HepG2 (cell line): ENCODE data around the gene FANCD2OS. TPM values are rescaled to one million over a fixed set of nuclear protein-coding genes. Genes with fewer than 3 reads are reported as not detected.

Source experiments
- ADNP ChIP-seq: sonication (generic); formaldehyde crosslinking; IDR thresholded peaks from 2 replicates; pipeline ENCODE4 v1.4.0; 2020; ENCODE audit warnings: missing genetic modification reagents
- KDM5B ChIP-seq: sonication (generic); formaldehyde crosslinking; IDR thresholded peaks from 2 replicates; pipeline ENCODE4 v1.4.0; 2020; ENCODE audit warnings: missing genetic modification reagents, mild to moderate bottlenecking, borderline replicate concordance
- XRCC5 ChIP-seq: fragments of 200-400 bp; formaldehyde crosslinking; optimal IDR thresholded peaks from 2 replicates; pipeline ENCODE3; 2017; ENCODE audit warnings: mild to moderate bottlenecking, low read length
- ZBTB14 ChIP-seq: sonication (generic); formaldehyde crosslinking; IDR thresholded peaks from 2 replicates; pipeline ENCODE4 v1.4.0; 2020; ENCODE audit warnings: missing genetic modification reagents
- ZNF275 ChIP-seq: sonication (generic); formaldehyde crosslinking; IDR thresholded peaks from 2 replicates; pipeline ENCODE4 v1.8.0; 2022; ENCODE audit warnings: missing genetic modification reagents, mild to moderate bottlenecking, inconsistent platforms, borderline replicate concordance
- ZNF337 ChIP-seq: sonication (generic); formaldehyde crosslinking; IDR thresholded peaks from 2 replicates; pipeline ENCODE4 v1.5.1; 2020; ENCODE audit warnings: missing genetic modification reagents, low read depth, mild to moderate bottlenecking, borderline replicate concordance
- ZNF362 ChIP-seq: sonication (generic); formaldehyde crosslinking; IDR thresholded peaks from 2 replicates; pipeline ENCODE4 v1.4.0; 2020; ENCODE audit warnings: missing genetic modification reagents, mild to moderate bottlenecking, borderline replicate concordance
- ZNF44 ChIP-seq: sonication (generic); formaldehyde crosslinking; IDR thresholded peaks from 2 replicates; pipeline ENCODE4 v1.5.1; 2020; ENCODE audit warnings: mild to moderate bottlenecking, missing genetic modification reagents
- ZNF580 ChIP-seq: IDR thresholded peaks from 2 replicates; pipeline ENCODE4 v1.6.1; 2016; ENCODE audit warnings: low read depth, borderline replicate concordance
- polyA plus RNA-seq, 8 experiments: library from polyadenylated mRNA; depleted of rRNA in 3 of 8; stranded (reverse) in 7 of 8; unstranded in 1 of 8; fragments of >200 nt; fragmentation: Illumina TruSeq in 4 of 8; extraction: Trizol in 4 of 8; gene quantifications; 2 replicates each; pipeline versions ENCODE4 v1.2.1 to v1.2.3, GENCODE V29; 2011 to 2016; ENCODE audit warnings: low read depth in 4 of 8, missing spikeins in 1 of 8, mixed read lengths in 1 of 8; ENCODE audit not compliant: insufficient read depth in 1 of 8
- total RNA-seq, 5 experiments: library from RNA; depleted of rRNA; stranded (reverse); fragments of >200 nt; fragmentation: Illumina TruSeq; extraction: Trizol; gene quantifications; 2 replicates each; pipeline ENCODE4 v1.2.3, GENCODE V29; 2016; ENCODE audit warnings: low read depth in 1 of 5
- TF ChIP-seq, protein P1 (sequence below): IDR thresholded peaks from 2 replicates; pipeline ENCODE4 v1.6.1; 2016; ENCODE audit warnings: missing genetic modification reagents, missing compliant biosample characterization
- TF ChIP-seq, protein P2 (sequence below): sonication (generic); formaldehyde crosslinking; IDR thresholded peaks from 2 replicates; pipeline ENCODE4 v1.5.1; 2020; ENCODE audit warnings: missing genetic modification reagents, mild to moderate bottlenecking, borderline replicate concordance
- TF ChIP-seq, protein P3 (sequence below): IDR thresholded peaks from 2 replicates; pipeline ENCODE4 v1.6.1; 2018; ENCODE audit warnings: missing genetic modification reagents
- TF ChIP-seq, protein P4 (sequence below): sonication (generic); formaldehyde crosslinking; IDR thresholded peaks from 2 replicates; pipeline ENCODE4 v1.5.0; 2020; ENCODE audit warnings: missing genetic modification reagents
- TF ChIP-seq, protein P5 (sequence below): sonication (generic); formaldehyde crosslinking; IDR thresholded peaks from 2 replicates; pipeline ENCODE4 v1.4.0; 2020; ENCODE audit warnings: missing genetic modification reagents, borderline replicate concordance
- TF ChIP-seq, protein P6 (sequence below): sonication (generic); formaldehyde crosslinking; IDR thresholded peaks from 2 replicates; pipeline ENCODE4 v1.5.0; 2020; ENCODE audit warnings: mild to moderate bottlenecking, missing genetic modification reagents

FANCD2OS gene
- total and polyA plus RNA-seq, 2 of the 13 experiments (the other 11 are each of a cell fraction or from before 2014, with no cell fraction given), result not detected

- TF ChIP-seq, protein P1, sequence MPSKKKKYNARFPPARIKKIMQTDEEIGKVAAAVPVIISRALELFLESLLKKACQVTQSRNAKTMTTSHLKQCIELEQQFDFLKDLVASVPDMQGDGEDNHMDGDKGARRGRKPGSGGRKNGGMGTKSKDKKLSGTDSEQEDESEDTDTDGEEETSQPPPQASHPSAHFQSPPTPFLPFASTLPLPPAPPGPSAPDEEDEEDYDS (CRISPR knock-in tag), result peak; percentile 93
- TF ChIP-seq ZNF362 (CRISPR knock-in tag), result peak; percentile 42; the same call in 1 of the 2 replicates
- no peak for TF ChIP-seq ADNP (CRISPR knock-in tag)
- TF ChIP-seq ZBTB14 (CRISPR knock-in tag), result peak; percentile 65; the same call in 1 of the 2 replicates
- TF ChIP-seq, protein P2, sequence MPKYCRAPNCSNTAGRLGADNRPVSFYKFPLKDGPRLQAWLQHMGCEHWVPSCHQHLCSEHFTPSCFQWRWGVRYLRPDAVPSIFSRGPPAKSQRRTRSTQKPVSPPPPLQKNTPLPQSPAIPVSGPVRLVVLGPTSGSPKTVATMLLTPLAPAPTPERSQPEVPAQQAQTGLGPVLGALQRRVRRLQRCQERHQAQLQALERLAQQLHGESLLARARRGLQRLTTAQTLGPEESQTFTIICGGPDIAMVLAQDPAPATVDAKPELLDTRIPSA (CRISPR knock-in tag), result no peak
- no peak for TF ChIP-seq KDM5B (CRISPR knock-in tag)
- peak; percentile 65; the same call in 1 of the 2 replicates for TF ChIP-seq ZNF580
- TF ChIP-seq ZNF337 (CRISPR knock-in tag), result no peak
- no peak for TF ChIP-seq ZNF275 (CRISPR knock-in tag)
- TF ChIP-seq, protein P3, sequence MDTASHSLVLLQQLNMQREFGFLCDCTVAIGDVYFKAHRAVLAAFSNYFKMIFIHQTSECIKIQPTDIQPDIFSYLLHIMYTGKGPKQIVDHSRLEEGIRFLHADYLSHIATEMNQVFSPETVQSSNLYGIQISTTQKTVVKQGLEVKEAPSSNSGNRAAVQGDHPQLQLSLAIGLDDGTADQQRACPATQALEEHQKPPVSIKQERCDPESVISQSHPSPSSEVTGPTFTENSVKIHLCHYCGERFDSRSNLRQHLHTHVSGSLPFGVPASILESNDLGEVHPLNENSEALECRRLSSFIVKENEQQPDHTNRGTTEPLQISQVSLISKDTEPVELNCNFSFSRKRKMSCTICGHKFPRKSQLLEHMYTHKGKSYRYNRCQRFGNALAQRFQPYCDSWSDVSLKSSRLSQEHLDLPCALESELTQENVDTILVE (CRISPR knock-in tag), result 0 out of 2 replicates have a peak, but pooled peaks have one; percentile 25
- TF ChIP-seq, protein P4, sequence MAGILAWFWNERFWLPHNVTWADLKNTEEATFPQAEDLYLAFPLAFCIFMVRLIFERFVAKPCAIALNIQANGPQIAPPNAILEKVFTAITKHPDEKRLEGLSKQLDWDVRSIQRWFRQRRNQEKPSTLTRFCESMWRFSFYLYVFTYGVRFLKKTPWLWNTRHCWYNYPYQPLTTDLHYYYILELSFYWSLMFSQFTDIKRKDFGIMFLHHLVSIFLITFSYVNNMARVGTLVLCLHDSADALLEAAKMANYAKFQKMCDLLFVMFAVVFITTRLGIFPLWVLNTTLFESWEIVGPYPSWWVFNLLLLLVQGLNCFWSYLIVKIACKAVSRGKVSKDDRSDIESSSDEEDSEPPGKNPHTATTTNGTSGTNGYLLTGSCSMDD, result peak; percentile 73; the same call in 1 of the 2 replicates
- TF ChIP-seq ZNF44 (CRISPR knock-in tag), result 0 out of 2 replicates have a peak, but pooled peaks have one; percentile 56
- TF ChIP-seq XRCC5, result peak; percentile 24
- TF ChIP-seq, protein P5, sequence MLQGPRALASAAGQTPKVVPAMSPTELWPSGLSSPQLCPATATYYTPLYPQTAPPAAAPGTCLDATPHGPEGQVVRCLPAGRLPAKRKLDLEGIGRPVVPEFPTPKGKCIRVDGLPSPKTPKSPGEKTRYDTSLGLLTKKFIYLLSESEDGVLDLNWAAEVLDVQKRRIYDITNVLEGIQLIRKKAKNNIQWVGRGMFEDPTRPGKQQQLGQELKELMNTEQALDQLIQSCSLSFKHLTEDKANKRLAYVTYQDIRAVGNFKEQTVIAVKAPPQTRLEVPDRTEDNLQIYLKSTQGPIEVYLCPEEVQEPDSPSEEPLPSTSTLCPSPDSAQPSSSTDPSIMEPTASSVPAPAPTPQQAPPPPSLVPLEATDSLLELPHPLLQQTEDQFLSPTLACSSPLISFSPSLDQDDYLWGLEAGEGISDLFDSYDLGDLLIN (CRISPR knock-in tag), result 0 out of 2 replicates have a peak, but pooled peaks have one; percentile 70
- TF ChIP-seq, protein P6, sequence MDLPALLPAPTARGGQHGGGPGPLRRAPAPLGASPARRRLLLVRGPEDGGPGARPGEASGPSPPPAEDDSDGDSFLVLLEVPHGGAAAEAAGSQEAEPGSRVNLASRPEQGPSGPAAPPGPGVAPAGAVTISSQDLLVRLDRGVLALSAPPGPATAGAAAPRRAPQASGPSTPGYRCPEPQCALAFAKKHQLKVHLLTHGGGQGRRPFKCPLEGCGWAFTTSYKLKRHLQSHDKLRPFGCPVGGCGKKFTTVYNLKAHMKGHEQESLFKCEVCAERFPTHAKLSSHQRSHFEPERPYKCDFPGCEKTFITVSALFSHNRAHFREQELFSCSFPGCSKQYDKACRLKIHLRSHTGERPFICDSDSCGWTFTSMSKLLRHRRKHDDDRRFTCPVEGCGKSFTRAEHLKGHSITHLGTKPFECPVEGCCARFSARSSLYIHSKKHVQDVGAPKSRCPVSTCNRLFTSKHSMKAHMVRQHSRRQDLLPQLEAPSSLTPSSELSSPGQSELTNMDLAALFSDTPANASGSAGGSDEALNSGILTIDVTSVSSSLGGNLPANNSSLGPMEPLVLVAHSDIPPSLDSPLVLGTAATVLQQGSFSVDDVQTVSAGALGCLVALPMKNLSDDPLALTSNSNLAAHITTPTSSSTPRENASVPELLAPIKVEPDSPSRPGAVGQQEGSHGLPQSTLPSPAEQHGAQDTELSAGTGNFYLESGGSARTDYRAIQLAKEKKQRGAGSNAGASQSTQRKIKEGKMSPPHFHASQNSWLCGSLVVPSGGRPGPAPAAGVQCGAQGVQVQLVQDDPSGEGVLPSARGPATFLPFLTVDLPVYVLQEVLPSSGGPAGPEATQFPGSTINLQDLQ (CRISPR knock-in tag), result no peak
These were observed 7.5 kb upstream of the FANCD2OS start, which contains the start of gene BRK1 (continued) for GRCh38 chr3:10115326-10116137.
